Measurements from ENCODE around the gene DHRS1.

DNA sequence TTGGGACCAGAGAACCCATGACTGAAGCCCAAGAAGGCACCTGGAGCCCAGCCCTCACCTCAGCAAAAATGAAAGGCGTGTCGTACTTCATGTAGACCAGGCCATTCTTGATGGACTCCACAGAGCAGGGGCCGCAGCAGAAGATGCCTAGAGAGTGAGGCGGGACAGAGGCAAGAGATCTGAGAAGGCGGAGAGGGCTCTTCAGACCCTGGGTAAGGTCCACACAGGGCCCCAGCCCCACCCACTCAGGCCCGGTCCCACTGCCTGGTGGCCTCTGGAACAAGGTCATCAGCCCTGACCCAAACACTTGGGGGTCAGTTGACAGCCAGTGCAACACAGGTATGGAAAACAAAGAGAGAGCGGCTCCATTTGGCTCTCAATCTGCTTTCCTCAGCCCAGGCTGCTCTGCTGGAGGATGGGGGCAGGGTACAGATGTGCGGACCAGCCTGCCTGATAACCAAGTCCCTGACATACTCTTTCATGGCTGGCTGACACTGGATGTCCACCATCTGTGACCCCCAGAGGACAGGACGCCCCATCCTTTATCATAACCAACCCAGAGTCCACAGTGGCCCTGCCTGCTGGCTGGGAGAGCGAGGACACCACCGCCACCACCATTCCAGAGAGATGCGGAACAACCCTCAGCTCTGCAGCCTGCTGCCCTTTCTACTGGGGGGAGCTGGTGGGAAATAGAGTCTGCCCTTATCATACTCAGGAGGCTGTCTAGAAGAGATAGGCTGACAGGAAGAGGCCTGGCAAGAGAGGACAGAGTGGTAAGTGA, 43.5 kb downstream of the DHRS1 start:
- no peak for TF ChIP-seq POLR2A (IDR thresholded peaks at IDR 0.05; ENCODE audit: low read depth, low read length)
- TF ChIP-seq, protein P1, sequence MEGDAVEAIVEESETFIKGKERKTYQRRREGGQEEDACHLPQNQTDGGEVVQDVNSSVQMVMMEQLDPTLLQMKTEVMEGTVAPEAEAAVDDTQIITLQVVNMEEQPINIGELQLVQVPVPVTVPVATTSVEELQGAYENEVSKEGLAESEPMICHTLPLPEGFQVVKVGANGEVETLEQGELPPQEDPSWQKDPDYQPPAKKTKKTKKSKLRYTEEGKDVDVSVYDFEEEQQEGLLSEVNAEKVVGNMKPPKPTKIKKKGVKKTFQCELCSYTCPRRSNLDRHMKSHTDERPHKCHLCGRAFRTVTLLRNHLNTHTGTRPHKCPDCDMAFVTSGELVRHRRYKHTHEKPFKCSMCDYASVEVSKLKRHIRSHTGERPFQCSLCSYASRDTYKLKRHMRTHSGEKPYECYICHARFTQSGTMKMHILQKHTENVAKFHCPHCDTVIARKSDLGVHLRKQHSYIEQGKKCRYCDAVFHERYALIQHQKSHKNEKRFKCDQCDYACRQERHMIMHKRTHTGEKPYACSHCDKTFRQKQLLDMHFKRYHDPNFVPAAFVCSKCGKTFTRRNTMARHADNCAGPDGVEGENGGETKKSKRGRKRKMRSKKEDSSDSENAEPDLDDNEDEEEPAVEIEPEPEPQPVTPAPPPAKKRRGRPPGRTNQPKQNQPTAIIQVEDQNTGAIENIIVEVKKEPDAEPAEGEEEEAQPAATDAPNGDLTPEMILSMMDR (conservative IDR thresholded peaks at IDR 0.05; ENCODE audit: low read depth, low read length) = no peak
- no peak for TF ChIP-seq RAD21 (IDR thresholded peaks at IDR 0.05; ENCODE audit: low read length)
- no peak for TF ChIP-seq CEBPB (IDR thresholded peaks at IDR 0.05; ENCODE audit: low read depth, low read length)
- TF ChIP-seq RCOR1 (IDR thresholded peaks at IDR 0.05; ENCODE audit: insufficient replicate concordance, low read length) = no peak
- TF ChIP-seq, protein P2, sequence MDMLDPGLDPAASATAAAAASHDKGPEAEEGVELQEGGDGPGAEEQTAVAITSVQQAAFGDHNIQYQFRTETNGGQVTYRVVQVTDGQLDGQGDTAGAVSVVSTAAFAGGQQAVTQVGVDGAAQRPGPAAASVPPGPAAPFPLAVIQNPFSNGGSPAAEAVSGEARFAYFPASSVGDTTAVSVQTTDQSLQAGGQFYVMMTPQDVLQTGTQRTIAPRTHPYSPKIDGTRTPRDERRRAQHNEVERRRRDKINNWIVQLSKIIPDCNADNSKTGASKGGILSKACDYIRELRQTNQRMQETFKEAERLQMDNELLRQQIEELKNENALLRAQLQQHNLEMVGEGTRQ (IDR thresholded peaks at IDR 0.05; ENCODE audit: low read depth, low read length) = no peak
- no peak for TF ChIP-seq RFX5 (IDR thresholded peaks at IDR 0.05; ENCODE audit: low read depth, low read length)
- TF ChIP-seq SMC3 (IDR thresholded peaks at IDR 0.05; ENCODE audit: low read depth, low read length) = no peak
- no peak for TF ChIP-seq BHLHE40 (IDR thresholded peaks at IDR 0.05; ENCODE audit: low read depth, low read length)
- TF ChIP-seq MXI1 (IDR thresholded peaks at IDR 0.05; ENCODE audit: borderline replicate concordance, low read depth, low read length) = no peak
- TF ChIP-seq, protein P3, sequence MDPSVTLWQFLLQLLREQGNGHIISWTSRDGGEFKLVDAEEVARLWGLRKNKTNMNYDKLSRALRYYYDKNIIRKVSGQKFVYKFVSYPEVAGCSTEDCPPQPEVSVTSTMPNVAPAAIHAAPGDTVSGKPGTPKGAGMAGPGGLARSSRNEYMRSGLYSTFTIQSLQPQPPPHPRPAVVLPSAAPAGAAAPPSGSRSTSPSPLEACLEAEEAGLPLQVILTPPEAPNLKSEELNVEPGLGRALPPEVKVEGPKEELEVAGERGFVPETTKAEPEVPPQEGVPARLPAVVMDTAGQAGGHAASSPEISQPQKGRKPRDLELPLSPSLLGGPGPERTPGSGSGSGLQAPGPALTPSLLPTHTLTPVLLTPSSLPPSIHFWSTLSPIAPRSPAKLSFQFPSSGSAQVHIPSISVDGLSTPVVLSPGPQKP (IDR thresholded peaks at IDR 0.05; ENCODE audit: borderline replicate concordance, low read depth, low read length) = no peak
- TF ChIP-seq MAZ (IDR thresholded peaks at IDR 0.05; ENCODE audit: borderline replicate concordance, low read depth, low read length) = no peak
- no peak for TF ChIP-seq MAFK (IDR thresholded peaks at IDR 0.05; ENCODE audit: low read depth, low read length)
- TF ChIP-seq CHD1 (IDR thresholded peaks at IDR 0.05; ENCODE audit: low read depth, low read length) = no peak
